ENCODE data around the gene LCE6A.
A peak's percentile ranks its signal among the peaks of the same experiment; 100 is the strongest.

The LCE6A gene

GRCh38 chr1:152876827-152877226 is 34.2 kb downstream of the LCE6A start:
- DNase-seq (ENCODE audit: low read depth): no peak

DNA sequence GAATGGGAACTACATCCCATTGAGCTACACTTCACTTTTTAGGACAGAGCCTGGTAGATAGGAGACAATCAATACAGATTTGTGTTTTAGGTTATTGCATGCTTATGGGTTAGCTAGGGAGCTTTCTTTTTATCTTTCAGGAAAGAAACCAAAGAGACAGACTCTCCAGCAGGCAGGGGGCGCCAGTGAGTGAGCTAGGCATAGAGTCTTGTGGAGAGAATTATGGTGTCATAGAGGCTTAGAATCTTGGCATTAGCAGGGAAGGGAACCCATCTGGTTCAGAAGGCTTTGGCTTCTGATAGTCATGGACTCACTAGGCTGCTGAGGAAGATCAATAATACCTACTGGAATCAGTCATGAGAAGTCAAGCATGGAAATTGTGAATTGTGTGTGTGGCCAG is 35.4 kb downstream of the LCE6A start, which contains the start of gene SMCP:
Gene SMCP (plus strand): TSS at position 281 of the 400 bp plus-strand sequence. CDS start 6,101 bp downstream, outside the sequence.
- peak; percentile 12 for DNase-seq (ENCODE audit: low read depth)

DNA sequence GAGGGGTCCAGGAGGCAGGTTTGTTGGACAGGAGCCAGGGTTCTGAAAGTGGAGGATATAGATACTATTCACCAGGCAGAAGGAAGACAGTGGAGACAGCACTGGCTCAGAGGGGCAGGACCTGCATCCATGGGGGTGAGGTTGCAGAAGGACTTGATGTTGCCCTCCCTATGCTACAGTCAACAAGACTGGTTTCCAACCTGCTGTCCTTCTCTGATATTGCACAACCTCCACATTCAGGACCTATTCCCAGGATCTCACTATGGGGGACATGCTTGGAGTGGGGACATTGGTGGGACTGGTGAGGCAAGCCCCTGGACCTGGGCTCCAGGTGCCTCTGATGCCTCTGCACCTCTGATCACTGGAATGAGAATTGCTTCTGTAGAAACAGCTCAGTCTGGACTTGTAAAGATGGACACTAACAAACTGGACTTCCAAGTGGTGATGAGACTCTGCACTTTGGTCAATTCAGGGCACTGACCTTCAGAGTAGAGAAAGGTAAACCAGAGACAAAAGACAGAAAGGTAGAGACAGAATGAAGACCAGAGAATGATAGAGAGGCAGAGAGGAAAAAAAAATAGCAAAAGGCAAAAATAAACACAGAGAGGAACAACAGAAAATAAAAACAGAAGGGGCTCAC is 37.0 kb downstream of the LCE6A start:
- no peak for DNase-seq (ENCODE audit: low read depth)

DNA sequence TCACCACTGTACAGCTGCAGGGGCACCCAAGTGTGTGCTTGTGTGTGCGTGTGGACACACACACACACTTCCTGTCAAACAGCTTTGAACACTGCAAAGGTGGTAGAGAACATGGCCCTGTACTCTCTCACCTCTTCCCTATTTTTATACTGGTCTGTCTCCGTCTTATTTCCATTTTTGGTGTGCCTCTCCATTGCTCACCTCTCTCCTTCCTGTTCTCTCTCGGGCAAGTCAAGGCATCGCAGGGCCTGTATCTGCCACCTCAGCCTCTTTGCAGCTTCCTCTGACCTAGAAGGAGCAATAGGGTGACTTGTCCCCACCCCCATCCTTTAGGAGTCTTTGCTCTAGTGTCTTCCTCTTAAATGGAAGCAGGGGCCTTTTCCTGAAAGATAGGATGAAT is 37.7 kb downstream of the LCE6A start:
- DNase-seq (ENCODE audit: low read depth): no peak

DNA sequence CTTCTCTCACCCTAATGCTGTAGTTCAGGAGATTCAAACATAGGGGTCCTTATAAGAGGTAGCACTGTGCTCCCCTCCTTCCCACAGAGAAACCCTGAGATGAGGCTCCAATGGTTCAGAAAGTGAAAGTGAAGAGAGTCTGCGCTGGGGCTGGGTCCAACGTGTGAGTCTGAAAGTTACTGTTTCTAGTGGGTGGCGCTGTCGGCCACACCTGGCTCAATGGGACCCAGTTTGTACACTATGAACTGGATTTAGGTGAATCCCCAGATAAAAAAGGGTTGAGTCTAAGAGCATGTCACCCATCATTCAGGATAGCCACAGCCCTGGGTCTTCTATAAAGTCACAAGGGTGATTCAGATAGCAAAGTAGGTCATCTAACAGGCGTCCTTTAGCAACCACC is 38.3 kb downstream of the LCE6A start:
- DNase-seq (ENCODE audit: low read depth): no peak

- no peak for DNase-seq (ENCODE audit: low read depth)
Observed at GRCh38 chr1:152884085-152884484, 41.4 kb downstream of the LCE6A start.

DNA sequence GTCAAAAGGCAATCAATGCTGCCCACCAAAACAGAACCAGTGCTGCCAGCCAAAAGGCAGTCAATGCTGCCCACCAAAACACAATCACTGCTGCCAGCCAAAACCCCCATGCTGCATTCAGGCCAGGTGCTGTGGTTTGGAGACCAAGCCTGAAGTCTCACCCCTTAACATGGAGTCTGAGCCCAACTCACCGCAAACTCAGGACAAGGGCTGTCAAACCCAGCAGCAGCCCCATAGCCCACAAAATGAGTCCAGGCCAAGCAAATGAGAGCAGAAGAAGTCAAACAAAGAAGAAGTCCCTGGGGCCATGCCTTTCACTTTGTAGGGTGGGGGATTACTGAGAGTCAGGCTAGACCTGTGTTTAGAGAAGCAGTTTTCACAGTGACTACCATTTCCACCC is 41.9 kb downstream of the LCE6A start:
- DNase-seq (ENCODE audit: low read depth): no peak

DNA sequence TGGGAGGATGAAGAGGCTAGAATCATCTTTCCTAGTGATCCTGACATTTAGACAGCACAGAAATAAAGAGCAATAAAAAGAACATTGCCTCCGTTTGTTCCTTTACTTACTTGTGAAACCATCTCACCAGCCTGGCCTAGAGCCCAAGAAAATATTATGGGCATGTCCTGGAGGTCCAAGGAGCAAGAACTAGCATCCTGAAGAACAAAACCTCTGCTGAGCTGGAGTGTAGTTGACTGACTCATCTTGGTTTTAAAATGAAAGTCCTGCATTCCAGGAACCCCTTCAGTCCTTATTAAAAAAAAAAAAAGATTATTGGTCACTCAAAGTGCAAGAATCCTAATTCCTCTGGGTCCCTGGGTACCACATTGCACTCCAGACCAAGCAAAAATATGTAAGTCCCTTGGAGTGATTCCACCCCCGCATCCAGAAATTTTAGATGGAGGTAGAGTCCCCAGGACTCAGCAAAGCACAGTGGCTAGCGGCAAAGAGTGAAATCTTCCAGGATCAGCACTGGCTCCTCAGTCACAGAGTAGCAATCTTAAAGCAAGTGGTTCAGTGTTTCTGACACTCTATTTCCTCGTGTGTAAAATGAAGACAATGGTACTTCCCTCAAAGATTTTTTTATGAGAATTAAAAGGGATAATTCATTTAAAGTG is 42.4 kb downstream of the LCE6A start:
- no peak for DNase-seq (ENCODE audit: low read depth)

- DNase-seq (ENCODE audit: low read depth): no peak
Observed at GRCh38 chr1:152886085-152886484, 43.4 kb downstream of the LCE6A start.

- no peak for DNase-seq (ENCODE audit: low read depth)
Observed at GRCh38 chr1:152886758-152887409, 44.2 kb downstream of the LCE6A start.

- DNase-seq (ENCODE audit: low read depth): no peak
Observed at GRCh38 chr1:152888126-152888525, 45.5 kb downstream of the LCE6A start.

Data from activated T-cell treated with anti-CD3 and anti-CD28 coated beads for 48 hours (primary cell).